NT2/D1 (cell line): ENCODE measurements around the gene FAM219B.

Source experiments
- SUZ12 ChIP-seq: IDR thresholded peaks from 2 replicates; pipeline ENCODE4 v1.6.1; 2011; ENCODE audit not compliant: insufficient read length, insufficient read depth; ENCODE audit errors: extremely low read depth
- ZNF274 ChIP-seq: IDR thresholded peaks from 2 replicates; pipeline ENCODE4 v1.6.1; 2011; ENCODE audit warnings: mild to moderate bottlenecking, low read depth, low read length

- TF ChIP-seq ZNF274 (no peak), SUZ12 (no peak)
Measured at GRCh38 chr15:74904190-74904805, 2.4 kb downstream of the FAM219B start.
